Fibroblast of lung (primary cell): ENCODE results near the gene MBL2. TPM values are rescaled to one million over a fixed set of nuclear protein-coding genes. Genes with fewer than 3 reads are reported as not detected.

Source experiments
- DNase-seq, 2 donors: peaks; one replicate each; pipeline versions ENCODE4 v3.0.0 to v3.0.0-alpha.2; 2010; ENCODE audit warnings: low read depth in 2 of 2
- H2AFZ ChIP-seq: 2 replicates; pipeline ENCODE4 v1.5.1; 2012; ENCODE audit warnings: low read length, control low read depth, inconsistent platforms
- H3K27ac ChIP-seq: 2 replicates; pipeline ENCODE4 v1.5.1; 2011; ENCODE audit warnings: low read length, control low read depth; ENCODE audit not compliant: insufficient read depth
- H3K27me3 ChIP-seq: 2 replicates; pipeline ENCODE4 v1.5.1; 2011; ENCODE audit warnings: mild to moderate bottlenecking, low read length; ENCODE audit not compliant: control insufficient read depth, insufficient read depth
- H3K36me3 ChIP-seq: 2 replicates; pipeline ENCODE4 v1.5.1; 2011; ENCODE audit warnings: low read length; ENCODE audit not compliant: control insufficient read depth, insufficient read depth
- H3K4me1 ChIP-seq: 2 replicates; pipeline ENCODE4 v1.5.1; 2011; ENCODE audit warnings: low read length; ENCODE audit not compliant: control insufficient read depth, insufficient read depth; ENCODE audit errors: extremely low read depth
- H3K4me2 ChIP-seq: 2 replicates; pipeline ENCODE4 v1.5.1; 2011; ENCODE audit warnings: low read length, control low read depth; ENCODE audit not compliant: insufficient read depth; ENCODE audit errors: extremely low read depth
- H3K4me3 ChIP-seq, 4 experiments: fragments of 200-600 bp in 1 of 4; sonication (generic) in 1 of 4; replicated peaks in 1 of 4; 2 replicates each; pipeline ENCODE4 v1.5.1; 2011 to 2016; ENCODE audit warnings: low read length in 4 of 4, low read depth in 3 of 4, mild to moderate bottlenecking in 3 of 4, control low read depth in 2 of 4, inconsistent platforms in 1 of 4, mixed read lengths in 1 of 4; ENCODE audit not compliant: insufficient read depth in 1 of 4; ENCODE audit errors: control extremely low read depth in 1 of 4
- H3K79me2 ChIP-seq: 2 replicates; pipeline ENCODE4 v1.5.1; 2012; ENCODE audit warnings: mild to moderate bottlenecking, low read length, inconsistent platforms; ENCODE audit not compliant: control insufficient read depth, insufficient read depth
- H3K9ac ChIP-seq: 2 replicates; pipeline ENCODE4 v1.5.1; 2011; ENCODE audit warnings: mild to moderate bottlenecking, low read length, control low read depth; ENCODE audit not compliant: insufficient read depth
- H3K9me3 ChIP-seq: 2 replicates; pipeline ENCODE4 v1.5.1; 2012; ENCODE audit warnings: low read depth, low read length; ENCODE audit not compliant: control insufficient read depth, insufficient read depth
- H4K20me1 ChIP-seq: 2 replicates; pipeline ENCODE4 v1.5.1; 2011; ENCODE audit warnings: low read length; ENCODE audit not compliant: control insufficient read depth, insufficient read depth; ENCODE audit errors: extremely low read depth
- CTCF ChIP-seq, 2 donors: IDR thresholded peaks in 1 of 2; conservative IDR thresholded peaks in 1 of 2; 1 replicate in 1 of 2; 2 replicates in 1 of 2; pipeline ENCODE4 v1.5.1; 2011 to 2012; ENCODE audit warnings: low read length in 2 of 2, control low read depth in 1 of 2, inconsistent platforms in 1 of 2, low read depth in 1 of 2, mild to moderate bottlenecking in 1 of 2
- EZH2 ChIP-seq: IDR thresholded peaks from 2 replicates; pipeline ENCODE4 v1.5.1; 2012; ENCODE audit warnings: low read length, control low read depth, mild to moderate bottlenecking; ENCODE audit errors: missing control alignments
- polyA plus RNA-seq, 2 donors: library from polyadenylated mRNA; depleted of rRNA in 1 of 2; stranded (reverse) in 1 of 2; unstranded in 1 of 2; fragments of >200 nt; gene quantifications; 2 replicates each; pipeline ENCODE4 v1.2.1, GENCODE V29; 2011 to 2012; ENCODE audit warnings: missing spikeins in 1 of 2
- total RNA-seq: library from RNA; depleted of rRNA; stranded (reverse); fragments of >200 nt; gene quantifications from 2 replicates; pipeline ENCODE4 v1.2.1, GENCODE V29; 2014

Gene MBL2
- total and polyA plus RNA-seq, 2 donors (not counting 1 experiment from before 2014, with no cell fraction given) = not detected

DNA sequence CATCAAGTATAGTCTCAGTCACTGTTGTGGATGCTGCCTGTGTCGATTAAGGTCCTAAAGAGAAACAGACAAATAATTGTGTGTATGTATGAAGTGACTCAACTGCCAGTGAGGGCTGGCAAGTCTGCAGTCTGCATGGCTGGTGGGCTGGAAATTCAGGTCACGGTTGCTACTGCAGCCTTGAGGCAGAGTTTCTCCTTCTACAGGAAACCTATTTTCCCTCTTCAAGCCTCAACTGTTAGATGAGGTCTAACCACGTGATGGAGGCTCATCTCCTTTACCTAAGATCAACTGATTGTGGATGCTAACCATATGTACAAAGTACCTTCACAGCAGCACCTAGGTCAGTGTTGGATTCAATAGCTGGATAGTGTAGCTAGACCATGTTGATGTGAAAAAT is 29.9 kb downstream of the MBL2 start:
- no peak overlapping the region for H3K4me3 ChIP-seq
- no peaks in the 10 kb centered on the region for H3K4me1 ChIP-seq
- H3K9ac ChIP-seq = no peak overlapping the region
- no peaks in the 10 kb centered on the region for H3K36me3 ChIP-seq
- H2AFZ ChIP-seq = no peak overlapping the region
- no peaks in the 10 kb centered on the region for H3K9me3 ChIP-seq
- H4K20me1 ChIP-seq = no peaks in the 10 kb centered on the region
- H3K4me2 ChIP-seq = no peak overlapping the region
- no peaks in the 10 kb centered on the region for H3K27me3 ChIP-seq
- no peaks in the 10 kb centered on the region for H3K79me2 ChIP-seq
- DNase-seq = no peak
- TF ChIP-seq EZH2 = no peak
- TF ChIP-seq CTCF (conservative IDR thresholded peaks at IDR 0.05 in 1 of 2, IDR thresholded peaks at IDR 0.05 in 1 of 2; ENCODE audit: low read depth in 1 of 2, low read length in 2 of 2) = no peak
- no peak overlapping the region for H3K27ac ChIP-seq

- Histone ChIP-seq H3K9ac (no peak overlapping the region), H3K4me2 (no peak overlapping the region), H3K4me3 (no peak overlapping the region), H2AFZ (no peak overlapping the region), H3K36me3 (no peaks in the 10 kb centered on the region), H4K20me1 (no peaks in the 10 kb centered on the region), H3K4me1 (no peaks in the 10 kb centered on the region), H3K27ac (no peak overlapping the region), H3K79me2 (no peaks in the 10 kb centered on the region), H3K9me3 (no peaks in the 10 kb centered on the region), H3K27me3 (no peaks in the 10 kb centered on the region)
- no peak for DNase-seq
- TF ChIP-seq CTCF (conservative IDR thresholded peaks at IDR 0.05 in 1 of 2, IDR thresholded peaks at IDR 0.05 in 1 of 2; ENCODE audit: low read depth in 1 of 2, low read length in 2 of 2) (no peak), EZH2 (no peak)
These were observed 30.7 kb downstream of the MBL2 start for GRCh38 chr10:52741851-52742250.

DNA sequence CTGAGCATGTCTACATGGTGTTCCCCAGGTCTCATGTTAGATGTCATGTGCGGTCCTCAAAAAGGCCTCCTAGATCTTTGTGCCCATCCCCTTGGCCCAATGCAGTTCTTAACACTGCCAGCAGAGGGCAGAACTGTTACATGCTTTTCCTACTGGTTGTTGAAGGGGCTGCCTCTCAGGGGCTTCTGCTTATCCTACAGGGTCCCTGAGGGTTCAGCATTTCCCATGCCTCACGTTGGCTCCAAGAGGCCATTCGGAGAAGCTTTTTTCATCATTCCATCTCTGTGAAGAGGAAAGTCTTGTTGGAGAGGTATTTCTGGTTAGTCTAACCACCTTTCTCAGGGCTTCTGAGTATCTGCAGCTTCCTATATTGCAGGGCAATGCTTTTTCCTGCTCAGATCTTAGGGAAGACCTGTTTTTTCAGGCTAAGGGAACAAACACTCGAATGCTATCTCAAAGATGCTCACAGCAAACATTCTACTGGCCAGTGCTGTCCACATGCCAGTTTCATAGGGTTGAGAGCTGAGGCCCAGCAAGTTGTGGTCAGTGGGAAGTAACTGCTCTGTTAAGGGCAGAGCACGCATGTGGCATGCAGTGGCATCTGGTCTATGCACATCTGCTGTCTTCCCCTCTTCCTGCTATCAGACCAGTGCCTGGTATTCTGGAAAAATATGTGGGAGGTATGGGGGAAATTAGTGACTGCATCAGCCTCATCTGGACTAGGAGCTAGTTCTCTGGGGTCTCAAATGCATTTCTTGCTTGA is 31.5 kb downstream of the MBL2 start:
- peak; percentile 8 to 49 for DNase-seq
- H3K4me3 ChIP-seq = no peak overlapping the region
- H3K27me3 ChIP-seq = no peaks in the 10 kb centered on the region
- no peak overlapping the region for H2AFZ ChIP-seq
- no peaks in the 10 kb centered on the region for H4K20me1 ChIP-seq
- H3K36me3 ChIP-seq = no peaks in the 10 kb centered on the region
- H3K4me1 ChIP-seq = no peaks in the 10 kb centered on the region
- H3K9me3 ChIP-seq = no peaks in the 10 kb centered on the region
- H3K27ac ChIP-seq = no peak overlapping the region
- H3K79me2 ChIP-seq = no peaks in the 10 kb centered on the region
- TF ChIP-seq CTCF (conservative IDR thresholded peaks at IDR 0.05 in 1 of 2, IDR thresholded peaks at IDR 0.05 in 1 of 2; ENCODE audit: low read depth in 1 of 2, low read length in 2 of 2) (peak; percentile 82 to 96), EZH2 (no peak)
- no peak overlapping the region for H3K4me2 ChIP-seq
- H3K9ac ChIP-seq = no peak overlapping the region
